Large intestine (tissue), 3 donors: ENCODE measurements around the gene OTOG. TPM values are rescaled to one million over a fixed set of nuclear protein-coding genes. Genes with fewer than 3 reads are reported as not detected.

ENCODE experiments used
- DNase-seq, 2 donors: peaks; one replicate each; pipeline versions ENCODE4 v3.0.0 to v3.0.0-alpha.2; 2013
- H3K27ac ChIP-seq: one replicate; pipeline ENCODE4 v1.5.1; 2013; ENCODE audit warnings: low read length
- H3K27me3 ChIP-seq: 2 replicates; pipeline ENCODE4 v1.6.1; 2013; ENCODE audit warnings: low read length; ENCODE audit not compliant: control insufficient read depth, insufficient read depth
- H3K36me3 ChIP-seq: 2 replicates; pipeline ENCODE4 v1.6.1; 2013; ENCODE audit warnings: low read length; ENCODE audit not compliant: control insufficient read depth, insufficient read depth
- H3K4me1 ChIP-seq: one replicate; pipeline ENCODE4 v1.6.1; 2013; ENCODE audit warnings: low read length; ENCODE audit not compliant: control insufficient read depth, insufficient read depth
- H3K4me3 ChIP-seq: one replicate; pipeline ENCODE4 v1.5.1; 2013; ENCODE audit warnings: low read length
- H3K9me3 ChIP-seq: one replicate; pipeline ENCODE4 v1.6.1; 2013; ENCODE audit warnings: mild to moderate bottlenecking, low read depth, low read length, moderate library complexity; ENCODE audit not compliant: control insufficient read depth
- WGBS: methylation state at CpG from one replicate; pipeline ENCODE4 v1.1.5; 2013; ENCODE audit warnings: low lambda C conversion rate; ENCODE audit not compliant: insufficient coverage; 5-methylcytosine and 5-hydroxymethylcytosine counted together
- polyA plus RNA-seq: library from polyadenylated mRNA; unstranded; fragments of 120-200 nt; gene quantifications from one replicate; pipeline ENCODE4 v1.2.1, GENCODE V29; 2013

The OTOG gene
- polyA plus RNA-seq, 1 donor, result 0.10 TPM

- H3K4me1 ChIP-seq, result peaks cover 11% of the 10 kb centered on the region
- DNase-seq, result no peak
- H3K4me3 ChIP-seq, result no peak overlapping the region
- no peaks in the 10 kb centered on the region for H3K9me3 ChIP-seq
- 83% methylated on average over 3 of the region's 9 CpGs for WGBS
- no peak overlapping the region for H3K27ac ChIP-seq
- H3K27me3 ChIP-seq, result no peaks in the 10 kb centered on the region
- H3K36me3 ChIP-seq, result no peaks in the 10 kb centered on the region
These were observed 12.5 kb downstream of the OTOG start for GRCh38 chr11:17559341-17560087.

- H3K4me1 ChIP-seq, result peaks cover 11% of the 10 kb centered on the region
- no peaks in the 10 kb centered on the region for H3K27me3 ChIP-seq
- no peaks in the 10 kb centered on the region for H3K36me3 ChIP-seq
- WGBS, result no CpG with 5 or more reads among the region's 12 CpGs
- H3K4me3 ChIP-seq, result no peak overlapping the region
- H3K27ac ChIP-seq, result no peak overlapping the region
- no peaks in the 10 kb centered on the region for H3K9me3 ChIP-seq
- DNase-seq, result no peak
These were observed 13.4 kb downstream of the OTOG start for GRCh38 chr11:17560281-17561110.

DNA sequence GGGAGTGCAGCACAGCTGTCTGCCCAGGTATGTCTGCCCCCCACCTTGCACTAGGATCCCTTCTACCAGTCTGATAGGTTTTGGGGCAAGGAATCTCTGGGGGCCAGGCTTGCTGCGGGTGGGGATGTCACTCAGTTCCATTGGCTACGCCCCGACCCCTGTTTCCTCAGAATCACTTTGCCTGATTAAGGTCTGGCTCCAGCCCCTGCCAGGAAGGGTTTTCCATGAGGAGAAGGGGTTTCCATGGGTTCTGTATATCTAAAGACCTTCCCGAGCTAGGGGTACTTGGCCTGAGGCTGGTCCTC is 14.0 kb downstream of the OTOG start:
- H3K27me3 ChIP-seq, result no peaks in the 10 kb centered on the region
- WGBS, result no CpG with 5 or more reads among the region's 4 CpGs
- H3K4me3 ChIP-seq, result no peak overlapping the region
- H3K27ac ChIP-seq, result no peak overlapping the region
- H3K9me3 ChIP-seq, result no peaks in the 10 kb centered on the region
- H3K4me1 ChIP-seq, result peaks cover 11% of the 10 kb centered on the region
- DNase-seq, result no peak
- no peaks in the 10 kb centered on the region for H3K36me3 ChIP-seq

- H3K36me3 ChIP-seq, result no peaks in the 10 kb centered on the region
- no peaks in the 10 kb centered on the region for H3K27me3 ChIP-seq
- H3K27ac ChIP-seq, result no peak overlapping the region
- H3K9me3 ChIP-seq, result no peaks in the 10 kb centered on the region
- peaks cover 11% of the 10 kb centered on the region for H3K4me1 ChIP-seq
- WGBS, result no CpG with 5 or more reads among the region's 9 CpGs
- no peak overlapping the region for H3K4me3 ChIP-seq
- DNase-seq, result no peak
These were observed 14.5 kb downstream of the OTOG start for GRCh38 chr11:17561526-17561925.

DNA sequence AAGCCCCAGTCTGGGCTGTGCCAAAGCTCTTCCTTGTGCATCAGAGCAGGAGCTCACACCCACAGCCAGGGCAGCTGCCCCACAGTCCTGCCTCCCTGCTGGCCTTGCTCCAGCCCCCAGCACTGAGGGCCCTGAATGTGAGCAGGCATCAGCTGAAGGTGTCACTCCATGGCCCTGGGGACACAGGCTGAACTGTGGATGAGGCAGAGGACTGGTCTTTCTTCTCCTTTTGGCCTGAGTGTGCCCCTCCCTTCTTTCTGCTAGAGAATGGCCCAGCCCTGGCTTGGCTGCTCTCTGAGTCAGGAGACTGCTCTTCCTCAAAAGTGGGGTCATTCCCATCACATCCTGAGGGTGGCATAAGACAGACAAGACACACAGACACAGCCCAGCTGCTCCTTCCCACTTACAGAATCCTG is 16.2 kb downstream of the OTOG start:
- Histone ChIP-seq H3K4me1 (peaks cover 11% of the 10 kb centered on the region), H3K27ac (no peak overlapping the region), H3K9me3 (no peaks in the 10 kb centered on the region), H3K27me3 (no peaks in the 10 kb centered on the region), H3K36me3 (no peaks in the 10 kb centered on the region), H3K4me3 (no peak overlapping the region)
- peak in 1 of 2 donors; percentile 24 for DNase-seq

DNA sequence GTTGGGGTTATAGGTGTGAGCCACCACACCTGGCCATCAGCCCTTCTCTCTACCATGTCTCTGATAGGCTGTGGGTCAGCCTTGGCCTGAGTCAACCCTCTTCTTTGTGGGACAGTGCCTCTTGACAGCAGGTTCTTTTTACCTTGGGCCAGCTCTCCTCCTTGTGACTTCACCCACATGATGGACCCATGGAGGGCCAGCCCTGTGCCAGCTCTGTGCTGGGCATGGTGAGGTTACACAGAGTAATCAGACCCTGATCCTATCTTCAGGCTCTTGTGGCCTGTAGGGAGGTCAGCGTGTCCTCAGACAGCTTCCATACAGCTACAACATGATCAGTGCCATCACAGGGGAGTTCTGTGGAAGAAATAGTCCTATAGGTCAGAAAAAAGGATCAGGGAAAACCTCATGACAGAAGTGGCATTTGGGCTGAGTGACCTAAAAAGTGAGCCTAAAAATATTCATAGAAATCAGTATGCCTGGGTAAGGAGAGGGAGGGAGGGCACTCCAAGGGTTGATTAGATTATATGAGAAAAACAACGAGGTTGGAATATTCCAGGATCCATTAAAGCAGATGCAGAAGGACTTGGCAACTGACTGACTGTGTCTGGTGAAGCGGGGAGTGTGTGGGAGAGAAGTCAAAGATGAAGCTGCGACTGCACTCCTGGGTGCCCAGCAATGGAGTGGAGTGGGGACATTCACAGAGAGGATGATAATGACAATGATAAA is 17.1 kb downstream of the OTOG start:
- 90% methylated on average over 2 of the region's 4 CpGs for WGBS
- peaks cover 11% of the 10 kb centered on the region for H3K4me1 ChIP-seq
- no peaks in the 10 kb centered on the region for H3K36me3 ChIP-seq
- no peak overlapping the region for H3K4me3 ChIP-seq
- no peaks in the 10 kb centered on the region for H3K9me3 ChIP-seq
- H3K27me3 ChIP-seq, result no peaks in the 10 kb centered on the region
- no peak overlapping the region for H3K27ac ChIP-seq
- DNase-seq, result no peak

DNA sequence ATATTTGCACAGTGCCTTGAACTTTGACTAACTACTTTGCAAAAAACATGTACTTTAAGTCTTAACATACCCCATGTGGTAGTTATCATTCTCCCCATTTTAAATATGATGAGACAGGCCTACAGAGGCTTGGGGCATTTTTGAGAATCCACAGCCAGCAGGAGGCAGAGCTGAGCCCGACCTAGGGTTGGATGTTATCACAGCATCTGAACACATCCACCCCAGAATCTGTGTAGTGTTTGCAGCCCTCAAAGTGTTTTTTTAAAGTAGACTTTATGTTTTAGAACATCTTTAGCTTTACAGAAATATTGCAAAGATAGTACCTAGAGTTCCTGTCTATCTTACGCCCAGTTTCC is 17.6 kb downstream of the OTOG start:
- Histone ChIP-seq H3K4me1 (peaks cover 11% of the 10 kb centered on the region), H3K27me3 (no peaks in the 10 kb centered on the region), H3K9me3 (no peaks in the 10 kb centered on the region), H3K4me3 (no peak overlapping the region), H3K36me3 (no peaks in the 10 kb centered on the region), H3K27ac (no peak overlapping the region)
- no peak for DNase-seq
- WGBS, result 100% methylated on average over 1 of the region's 2 CpGs

DNA sequence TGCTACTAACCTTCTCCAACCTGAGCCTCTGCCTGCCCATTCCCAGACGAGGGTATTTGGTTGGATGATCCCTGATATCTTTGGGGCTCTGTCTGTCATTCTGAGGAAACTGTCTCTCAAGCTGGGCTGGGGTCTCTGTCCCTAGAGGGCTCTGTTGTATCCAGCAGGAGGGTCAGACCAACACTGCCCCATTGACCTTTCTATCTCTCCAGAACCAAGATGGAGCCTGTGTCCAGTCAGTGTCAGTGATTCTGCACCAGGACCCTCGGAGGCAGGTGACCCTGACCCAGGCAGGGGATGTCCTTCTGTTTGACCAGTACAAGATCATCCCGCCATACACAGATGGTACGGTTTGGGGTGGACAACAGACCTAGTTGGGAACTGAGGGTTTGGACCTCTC is 21.9 kb downstream of the OTOG start:
- no CpG with 5 or more reads among the region's 4 CpGs for WGBS
- no peaks in the 10 kb centered on the region for H3K4me1 ChIP-seq
- DNase-seq, result no peak
- H3K27ac ChIP-seq, result no peak overlapping the region
- H3K27me3 ChIP-seq, result no peaks in the 10 kb centered on the region
- no peaks in the 10 kb centered on the region for H3K36me3 ChIP-seq
- H3K4me3 ChIP-seq, result no peak overlapping the region
- H3K9me3 ChIP-seq, result no peaks in the 10 kb centered on the region

- DNase-seq, result no peak
- Histone ChIP-seq H3K27ac (no peak overlapping the region), H3K4me3 (no peak overlapping the region), H3K9me3 (no peaks in the 10 kb centered on the region), H3K27me3 (no peaks in the 10 kb centered on the region), H3K36me3 (no peaks in the 10 kb centered on the region), H3K4me1 (no peaks in the 10 kb centered on the region)
- WGBS, result no CpG with 5 or more reads among the region's 23 CpGs
These were observed 23.0 kb downstream of the OTOG start for GRCh38 chr11:17570034-17570433.

DNA sequence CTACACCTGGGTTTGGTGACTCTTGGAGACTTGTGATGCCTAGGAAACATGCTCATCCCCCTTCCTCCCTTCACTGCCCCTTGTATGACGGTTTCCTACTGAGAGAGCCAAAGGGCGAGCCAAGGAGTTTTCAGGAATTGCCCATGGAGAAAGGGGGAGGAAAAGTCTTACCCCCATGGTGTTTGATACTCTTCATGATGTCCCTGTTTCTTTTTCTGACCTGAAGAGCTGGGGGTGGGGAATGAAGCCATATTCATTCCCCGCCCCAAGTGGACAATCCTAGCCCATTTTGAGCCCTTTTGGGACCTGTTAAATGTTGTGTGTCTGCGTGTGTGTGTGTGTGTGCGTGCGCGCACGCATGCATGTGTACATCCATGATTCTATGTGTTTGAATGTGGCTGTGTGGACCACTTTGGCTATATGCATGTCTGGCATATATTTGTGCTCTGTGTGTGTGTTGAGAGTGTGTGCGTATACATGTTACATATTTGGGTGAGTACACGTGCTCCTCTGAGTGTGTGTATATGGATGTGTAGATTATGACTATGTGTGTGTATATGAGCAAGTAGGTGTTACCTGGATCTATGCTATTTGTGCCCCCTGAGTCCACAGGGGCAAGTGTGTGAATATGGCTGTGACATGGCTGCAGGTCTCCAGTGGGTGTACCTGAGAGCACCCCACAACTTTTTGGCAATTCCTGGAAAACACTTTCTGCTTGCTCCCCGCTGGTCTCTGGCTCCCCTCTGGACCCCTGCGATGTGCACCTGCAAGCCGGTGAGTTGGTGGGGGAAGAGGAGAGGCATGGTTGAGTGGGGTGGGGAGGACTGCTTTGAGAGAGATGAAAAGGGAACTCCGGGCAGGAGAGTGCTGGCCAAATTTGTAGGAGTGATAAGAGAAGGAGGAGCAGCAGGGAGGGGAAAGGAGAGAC is 24.6 kb downstream of the OTOG start:
- H3K9me3 ChIP-seq, result no peaks in the 10 kb centered on the region
- H3K27ac ChIP-seq, result no peak overlapping the region
- no CpG with 5 or more reads among the region's 14 CpGs for WGBS
- H3K4me3 ChIP-seq, result no peak overlapping the region
- no peaks in the 10 kb centered on the region for H3K27me3 ChIP-seq
- no peaks in the 10 kb centered on the region for H3K36me3 ChIP-seq
- DNase-seq, result no peak
- H3K4me1 ChIP-seq, result no peaks in the 10 kb centered on the region
